Prostate gland (tissue), 2 donors: ENCODE measurements around the gene MKRN2. TPM values are rescaled to one million over a fixed set of nuclear protein-coding genes. Genes with fewer than 3 reads are reported as not detected.

ENCODE experiments used
- DNase-seq: peaks from one replicate; pipeline ENCODE4 v3.0.0-alpha.2; 2019; ENCODE audit warnings: low spot score
- H3K27ac ChIP-seq, 2 donors: fragments of 200-600 bp; sonication (generic); 2 replicates each; pipeline ENCODE4 v1.5.1; 2017 to 2019
- H3K27me3 ChIP-seq: fragments of 200-600 bp; sonication (generic); replicated peaks from 2 replicates; pipeline ENCODE4 v1.5.1; 2019; ENCODE audit not compliant: insufficient read depth
- H3K36me3 ChIP-seq, 2 donors: fragments of 200-600 bp; sonication (generic); 1 replicate in 1 of 2; 2 replicates in 1 of 2; pipeline versions ENCODE4 v1.5.1 to v1.8.1; 2017 to 2019
- H3K4me1 ChIP-seq: fragments of 200-600 bp; sonication (generic); replicated peaks from 2 replicates; pipeline ENCODE4 v1.5.1; 2019
- H3K4me3 ChIP-seq, 2 donors: fragments of 200-600 bp; sonication (generic); 2 replicates each; pipeline ENCODE4 v1.5.1; 2017 to 2019
- H3K9me3 ChIP-seq: fragments of 200-600 bp; sonication (generic); 2 replicates; pipeline ENCODE4 v1.5.1; 2017
- CTCF ChIP-seq, 4 experiments: fragments of 200-600 bp in 2 of 4; fragments of 450-650 bp in 2 of 4; sonication (generic) in 2 of 4; IDR thresholded peaks; 1 replicate in 3 of 4; 2 replicates in 1 of 4; pipeline ENCODE4 v1.5.1; 2016 to 2019; ENCODE audit warnings: antibody characterized with exemption in 4 of 4, mild to moderate bottlenecking in 2 of 4, moderate library complexity in 2 of 4
- POLR2A ChIP-seq: fragments of 450-650 bp; IDR thresholded peaks from one replicate; pipeline ENCODE4 v1.6.1; 2016; ENCODE audit warnings: antibody characterized with exemption, mild to moderate bottlenecking
- POLR2AphosphoS5 ChIP-seq: sonication (generic); formaldehyde crosslinking; IDR thresholded peaks from one replicate; pipeline ENCODE4 v1.6.1; 2017; ENCODE audit warnings: antibody characterized with exemption
- WGBS: methylation state at CpG from one replicate; pipeline ENCODE4 v1.1.5; 2018; 5-methylcytosine and 5-hydroxymethylcytosine counted together
- intact Hi-C: fragments of 100-400 bp; cut with DNase I; formaldehyde crosslinking; loops from one replicate; pipeline ENCODE4 v1.14.2; 2022
- total RNA-seq, 2 donors: library from RNA; depleted of rRNA; stranded (reverse); fragments of >200 nt; gene quantifications; one replicate each; pipeline ENCODE4 v1.1.0, GENCODE V29; 2016

MKRN2 gene
- total RNA-seq, 2 donors from 2014 or later: 22.2 to 54.5 TPM

GRCh38 chr3:12574661-12575060 is 17.8 kb downstream of the MKRN2 start:
- Histone ChIP-seq H3K4me1 (no peaks in the 10 kb centered on the region), H3K36me3 (peaks cover 0 to under 1% of the 10 kb centered on the region in 2 donors), H3K27me3 (no peaks in the 10 kb centered on the region), H3K4me3 (no peak overlapping the region), H3K27ac (no peak overlapping the region), H3K9me3 (no peaks in the 10 kb centered on the region)
- no peak for DNase-seq
- TF ChIP-seq POLR2AphosphoS5 (no peak), POLR2A (no peak), CTCF (IDR thresholded peaks at IDR 0.05) (no peak)
- WGBS: 37% methylated on average over 7 of the region's 7 CpGs
- intact Hi-C loops: no loop called here

- intact Hi-C loops: no loop called here
- H3K4me1 ChIP-seq: no peaks in the 10 kb centered on the region
- H3K27me3 ChIP-seq: no peaks in the 10 kb centered on the region
- no peak overlapping the region for H3K4me3 ChIP-seq
- no peak overlapping the region for H3K27ac ChIP-seq
- whole genome bisulfite sequencing: 76% methylated on average over 5 of the region's 5 CpGs
- H3K9me3 ChIP-seq: no peaks in the 10 kb centered on the region
- TF ChIP-seq POLR2A (no peak), CTCF (IDR thresholded peaks at IDR 0.05) (no peak), POLR2AphosphoS5 (no peak)
- peaks cover 0 to 6% of the 10 kb centered on the region in 2 donors for H3K36me3 ChIP-seq
- no peak for DNase-seq
Observed at GRCh38 chr3:12577379-12577778, 20.5 kb downstream of the MKRN2 start.

- Histone ChIP-seq H3K27me3 (no peaks in the 10 kb centered on the region), H3K4me1 (no peaks in the 10 kb centered on the region), H3K36me3 (peaks cover 0 to 12% of the 10 kb centered on the region in 2 donors), H3K27ac (no peak overlapping the region), H3K4me3 (no peak overlapping the region), H3K9me3 (no peaks in the 10 kb centered on the region)
- DNase-seq: no peak
- intact Hi-C loops: no loop called here
- TF ChIP-seq CTCF (IDR thresholded peaks at IDR 0.05) (no peak), POLR2AphosphoS5 (no peak), POLR2A (no peak)
- 87% methylated on average over 2 of the region's 2 CpGs for WGBS
Observed at GRCh38 chr3:12578742-12579141, 21.9 kb downstream of the MKRN2 start.

- Histone ChIP-seq H3K27ac (no peak overlapping the region), H3K4me1 (no peaks in the 10 kb centered on the region), H3K27me3 (no peaks in the 10 kb centered on the region), H3K9me3 (no peaks in the 10 kb centered on the region), H3K4me3 (no peak overlapping the region), H3K36me3 (peaks cover 0 to 12% of the 10 kb centered on the region in 2 donors)
- TF ChIP-seq CTCF (IDR thresholded peaks at IDR 0.05) (no peak), POLR2A (no peak), POLR2AphosphoS5 (no peak)
- WGBS: 95% methylated on average over 3 of the region's 3 CpGs
- intact Hi-C loops: no loop called here
- DNase-seq: no peak
Observed at GRCh38 chr3:12579456-12579855, 22.6 kb downstream of the MKRN2 start.

- intact Hi-C loops: no loop called here
- Histone ChIP-seq H3K36me3 (peaks cover 0 to 12% of the 10 kb centered on the region in 2 donors), H3K27ac (no peak overlapping the region), H3K4me1 (no peaks in the 10 kb centered on the region), H3K9me3 (no peaks in the 10 kb centered on the region), H3K4me3 (no peak overlapping the region), H3K27me3 (no peaks in the 10 kb centered on the region)
- WGBS: 69% methylated on average over 3 of the region's 3 CpGs
- DNase-seq: no peak
- TF ChIP-seq POLR2AphosphoS5 (no peak), CTCF (IDR thresholded peaks at IDR 0.05) (no peak), POLR2A (no peak)
Observed at GRCh38 chr3:12579905-12580304, 23.0 kb downstream of the MKRN2 start.
